OCI-LY7 (cell line): Measurements from ENCODE around the gene CEP68.

Experiments used
- EZH2phosphoT487 ChIP-seq: fragments of 200-600 bp; sonication (generic); IDR thresholded peaks from 2 replicates; pipeline ENCODE4 v1.6.1; 2018; ENCODE audit warnings: low read depth, borderline replicate concordance, mild to moderate bottlenecking, mixed run types, antibody characterized with exemption, low read length, moderate library complexity, mixed read lengths
- TF ChIP-seq, protein P1 (sequence below): fragments of 200-600 bp; sonication (generic); conservative IDR thresholded peaks from 2 replicates; pipeline ENCODE4 v1.5.1; 2014; ENCODE audit warnings: mild to moderate bottlenecking, antibody characterized with exemption, low read length, moderate library complexity, mixed read lengths

DNA sequence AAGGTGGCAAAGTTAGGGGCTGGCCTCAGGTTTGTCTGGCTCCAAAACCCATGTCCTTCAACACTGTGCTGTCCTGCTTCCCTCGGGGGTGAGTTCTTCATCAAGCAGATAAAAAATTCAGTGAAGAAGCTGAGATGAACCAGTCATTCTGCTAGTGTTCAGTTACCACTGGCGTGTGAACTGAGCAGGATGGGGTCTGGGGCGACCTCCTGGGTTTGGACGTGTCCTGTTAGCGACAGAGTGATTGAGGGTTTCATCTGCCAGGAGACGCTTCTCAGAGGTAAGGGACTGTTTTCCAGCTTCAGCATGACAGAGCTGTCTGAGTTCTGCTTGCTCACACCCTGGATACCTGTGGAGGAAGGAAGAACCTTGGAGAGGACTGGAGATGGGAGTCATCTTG, 14.6 kb downstream of the CEP68 start:
- TF ChIP-seq, protein P1, sequence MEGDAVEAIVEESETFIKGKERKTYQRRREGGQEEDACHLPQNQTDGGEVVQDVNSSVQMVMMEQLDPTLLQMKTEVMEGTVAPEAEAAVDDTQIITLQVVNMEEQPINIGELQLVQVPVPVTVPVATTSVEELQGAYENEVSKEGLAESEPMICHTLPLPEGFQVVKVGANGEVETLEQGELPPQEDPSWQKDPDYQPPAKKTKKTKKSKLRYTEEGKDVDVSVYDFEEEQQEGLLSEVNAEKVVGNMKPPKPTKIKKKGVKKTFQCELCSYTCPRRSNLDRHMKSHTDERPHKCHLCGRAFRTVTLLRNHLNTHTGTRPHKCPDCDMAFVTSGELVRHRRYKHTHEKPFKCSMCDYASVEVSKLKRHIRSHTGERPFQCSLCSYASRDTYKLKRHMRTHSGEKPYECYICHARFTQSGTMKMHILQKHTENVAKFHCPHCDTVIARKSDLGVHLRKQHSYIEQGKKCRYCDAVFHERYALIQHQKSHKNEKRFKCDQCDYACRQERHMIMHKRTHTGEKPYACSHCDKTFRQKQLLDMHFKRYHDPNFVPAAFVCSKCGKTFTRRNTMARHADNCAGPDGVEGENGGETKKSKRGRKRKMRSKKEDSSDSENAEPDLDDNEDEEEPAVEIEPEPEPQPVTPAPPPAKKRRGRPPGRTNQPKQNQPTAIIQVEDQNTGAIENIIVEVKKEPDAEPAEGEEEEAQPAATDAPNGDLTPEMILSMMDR: no peak
- no peak for TF ChIP-seq EZH2phosphoT487
